Adrenal gland (tissue), 5 donors: ENCODE results near the gene SFXN5.

Source experiments
- CTCF ChIP-seq, 6 experiments: fragments of 450-650 bp in 4 of 6; fragments of 200-600 bp in 2 of 6; sonication (generic) in 1 of 6; IDR thresholded peaks; 1 replicate in 5 of 6; 2 replicates in 1 of 6; pipeline versions ENCODE4 v1.5.1 to v1.8.0; 2016 to 2021; ENCODE audit warnings: antibody characterized with exemption in 6 of 6, mild to moderate bottlenecking in 2 of 6, moderate library complexity in 1 of 6
- POLR2A ChIP-seq, 2 donors: fragments of 450-650 bp; IDR thresholded peaks; one replicate each; pipeline ENCODE4 v1.6.1; 2017; ENCODE audit warnings: antibody characterized with exemption in 2 of 2, mild to moderate bottlenecking in 2 of 2, moderate library complexity in 1 of 2
- donor health status: DM: no; HTN: no; CAD: no.

GRCh38 chr2:72993933-72994280 is 77.6 kb downstream of the SFXN5 start:
- TF ChIP-seq CTCF (IDR thresholded peaks at IDR 0.05) (no peak), POLR2A (IDR thresholded peaks at IDR 0.05) (no peak)
